ENCODE data around the gene CACNA2D3.
"Not testable (repeated sequence)": the region's sequence is repeated elsewhere in the genome, so short reads cannot be mapped to it uniquely, and the experiment has no call there.

Gene CACNA2D3

DNA sequence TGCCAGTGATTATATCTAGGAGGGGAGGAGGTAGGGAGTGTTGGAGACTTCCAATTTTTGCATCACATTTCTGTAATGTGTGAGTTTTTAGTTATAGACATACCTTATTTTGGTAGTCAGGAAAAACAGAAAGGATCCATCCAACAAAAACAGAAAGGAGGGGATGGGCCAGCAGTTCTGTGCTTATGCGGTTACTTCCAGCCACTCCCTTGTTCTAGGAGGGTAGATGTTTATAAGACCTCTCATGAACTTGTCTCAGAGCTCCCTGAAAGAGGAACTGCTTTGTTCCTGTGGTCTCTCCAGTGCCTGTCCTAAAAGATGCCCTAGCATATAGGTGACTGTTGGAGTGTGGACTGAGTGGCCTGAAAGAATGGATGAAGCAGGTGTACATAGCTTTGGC is 323.3 kb downstream of the CACNA2D3 start:
- in situ Hi-C loops (cut with HindIII; ENCODE audit: low sequenced_read_pairs) = no loop called here
- no peak for DNase-seq (ENCODE audit: low read depth, low spot score)
- TF ChIP-seq, protein P1, sequence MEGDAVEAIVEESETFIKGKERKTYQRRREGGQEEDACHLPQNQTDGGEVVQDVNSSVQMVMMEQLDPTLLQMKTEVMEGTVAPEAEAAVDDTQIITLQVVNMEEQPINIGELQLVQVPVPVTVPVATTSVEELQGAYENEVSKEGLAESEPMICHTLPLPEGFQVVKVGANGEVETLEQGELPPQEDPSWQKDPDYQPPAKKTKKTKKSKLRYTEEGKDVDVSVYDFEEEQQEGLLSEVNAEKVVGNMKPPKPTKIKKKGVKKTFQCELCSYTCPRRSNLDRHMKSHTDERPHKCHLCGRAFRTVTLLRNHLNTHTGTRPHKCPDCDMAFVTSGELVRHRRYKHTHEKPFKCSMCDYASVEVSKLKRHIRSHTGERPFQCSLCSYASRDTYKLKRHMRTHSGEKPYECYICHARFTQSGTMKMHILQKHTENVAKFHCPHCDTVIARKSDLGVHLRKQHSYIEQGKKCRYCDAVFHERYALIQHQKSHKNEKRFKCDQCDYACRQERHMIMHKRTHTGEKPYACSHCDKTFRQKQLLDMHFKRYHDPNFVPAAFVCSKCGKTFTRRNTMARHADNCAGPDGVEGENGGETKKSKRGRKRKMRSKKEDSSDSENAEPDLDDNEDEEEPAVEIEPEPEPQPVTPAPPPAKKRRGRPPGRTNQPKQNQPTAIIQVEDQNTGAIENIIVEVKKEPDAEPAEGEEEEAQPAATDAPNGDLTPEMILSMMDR (IDR thresholded peaks at IDR 0.05; ENCODE audit: low read depth, low read length) = no peak
- H3K4me3 ChIP-seq (ENCODE audit: low read depth, low read length) = no peak overlapping the region

DNA sequence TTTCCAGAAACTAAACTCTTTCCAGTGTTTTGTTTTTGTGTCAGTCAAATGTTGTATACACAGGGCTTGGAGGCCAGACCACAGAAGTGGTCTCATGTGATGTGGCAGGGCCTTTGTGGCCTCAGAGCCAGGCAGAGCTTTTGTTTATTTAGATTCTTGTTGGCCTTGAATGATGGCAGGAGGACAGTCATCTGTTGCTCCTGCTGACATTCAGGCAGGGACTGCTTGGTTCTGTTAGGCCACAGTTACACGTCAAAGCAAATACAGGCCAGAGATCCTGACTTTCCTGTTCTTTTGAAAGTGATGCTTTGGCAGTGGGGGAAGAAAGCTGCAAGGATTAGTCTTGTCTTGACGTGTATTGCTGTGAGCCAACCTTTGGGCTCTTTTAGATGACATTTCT is 325.1 kb downstream of the CACNA2D3 start:
- in situ Hi-C loops (cut with HindIII; ENCODE audit: low sequenced_read_pairs) = no loop called here
- TF ChIP-seq, protein P1 (IDR thresholded peaks at IDR 0.05; ENCODE audit: low read depth, low read length) = no peak
- H3K4me3 ChIP-seq (ENCODE audit: low read depth, low read length) = no peak overlapping the region
- no peak for DNase-seq (ENCODE audit: low read depth, low spot score)

DNA sequence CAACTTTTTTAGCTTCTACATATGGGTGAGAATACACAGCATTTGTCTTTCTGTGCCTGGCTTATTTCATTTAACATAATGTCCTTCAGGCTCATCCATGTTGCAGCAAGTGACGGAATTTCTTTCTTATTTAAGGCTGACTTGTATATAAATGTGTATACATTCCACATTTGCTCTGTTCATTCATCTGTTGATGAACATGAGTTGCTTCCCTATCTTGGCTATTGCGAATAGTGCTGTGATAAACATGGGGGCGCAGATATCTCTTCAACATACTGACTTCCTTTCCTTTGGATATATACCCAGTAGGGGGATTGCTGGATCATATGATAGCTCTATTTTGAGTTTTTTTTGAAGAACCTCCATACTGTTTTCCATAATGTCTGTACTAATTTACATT is 332.5 kb downstream of the CACNA2D3 start:
- no peak for DNase-seq (ENCODE audit: low read depth, low spot score)
- in situ Hi-C loops (cut with HindIII; ENCODE audit: low sequenced_read_pairs) = no loop called here
- TF ChIP-seq, protein P1 (IDR thresholded peaks at IDR 0.05; ENCODE audit: low read depth, low read length) = no peak
- H3K4me3 ChIP-seq (ENCODE audit: low read depth, low read length) = no peak overlapping the region

DNA sequence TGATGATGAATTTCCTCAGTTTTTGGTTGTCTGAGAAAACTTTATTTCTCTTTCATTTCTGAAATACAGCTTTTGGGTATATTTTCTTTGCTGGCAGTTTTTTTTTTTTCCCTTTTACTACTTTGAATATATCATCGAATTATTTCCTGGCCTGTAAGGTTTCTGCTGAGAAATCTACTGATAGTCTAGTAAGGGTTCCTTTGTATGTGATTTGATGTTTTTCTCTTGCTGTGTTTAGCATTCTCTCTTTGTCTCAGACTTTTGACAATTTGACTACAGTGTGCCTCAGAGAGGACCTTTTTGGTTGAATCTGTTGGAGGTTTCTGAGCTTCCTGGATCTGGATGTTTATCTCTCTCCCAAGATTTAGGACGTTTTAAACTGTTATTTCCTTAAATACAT is 336.0 kb downstream of the CACNA2D3 start:
- TF ChIP-seq, protein P1 (IDR thresholded peaks at IDR 0.05; ENCODE audit: low read depth, low read length) = no peak
- in situ Hi-C loops (cut with HindIII; ENCODE audit: low sequenced_read_pairs) = no loop called here
- H3K4me3 ChIP-seq (ENCODE audit: low read depth, low read length) = no peak overlapping the region
- DNase-seq (ENCODE audit: low read depth, low spot score) = no peak

DNA sequence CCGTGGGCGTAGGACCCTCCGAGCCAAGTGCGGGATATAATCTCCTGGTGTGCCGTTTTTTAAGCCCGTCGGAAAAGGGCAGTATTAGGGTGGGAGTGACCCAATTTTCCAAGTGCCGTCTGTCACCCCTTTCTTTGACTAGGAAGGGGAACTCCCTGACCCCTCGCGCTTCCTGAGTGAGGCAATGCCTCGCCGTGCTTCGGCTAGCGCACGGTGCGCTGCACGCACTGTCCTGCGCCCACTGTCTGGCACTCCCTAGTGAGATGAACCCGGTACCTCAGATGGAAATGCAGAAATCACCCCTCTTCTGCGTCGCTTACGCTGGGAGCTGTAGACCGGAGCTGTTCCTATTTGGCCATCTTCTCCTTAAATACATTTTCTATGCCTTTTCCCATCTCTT is 342.2 kb downstream of the CACNA2D3 start:
- in situ Hi-C loops (cut with HindIII; ENCODE audit: low sequenced_read_pairs); H3K4me3 ChIP-seq (ENCODE audit: low read depth, low read length); DNase-seq (ENCODE audit: low read depth, low spot score): not testable (repeated sequence)

DNA sequence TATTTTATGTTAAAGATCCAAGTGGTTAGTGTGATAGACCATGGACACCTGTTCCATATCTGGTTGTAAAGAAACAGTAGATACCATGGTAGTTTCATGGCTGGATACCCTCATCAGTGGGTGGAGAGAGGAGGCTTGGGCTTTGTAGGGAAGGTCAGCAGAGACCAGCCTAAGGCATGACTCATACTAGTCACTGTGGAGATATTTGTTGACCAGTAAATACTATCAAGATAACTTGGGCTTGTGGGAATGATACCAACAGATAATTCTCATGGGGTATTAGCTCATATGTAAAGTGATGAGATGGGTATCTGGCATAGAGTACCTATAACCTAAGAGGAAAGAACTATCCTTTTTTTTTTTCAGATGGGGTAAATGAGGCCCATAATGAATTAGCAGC is 354.5 kb downstream of the CACNA2D3 start:
- H3K4me3 ChIP-seq (ENCODE audit: low read depth, low read length) = no peak overlapping the region
- in situ Hi-C loops (cut with HindIII; ENCODE audit: low sequenced_read_pairs) = no loop called here
- TF ChIP-seq, protein P1 (IDR thresholded peaks at IDR 0.05; ENCODE audit: low read depth, low read length) = no peak
- no peak for DNase-seq (ENCODE audit: low read depth, low spot score)

DNA sequence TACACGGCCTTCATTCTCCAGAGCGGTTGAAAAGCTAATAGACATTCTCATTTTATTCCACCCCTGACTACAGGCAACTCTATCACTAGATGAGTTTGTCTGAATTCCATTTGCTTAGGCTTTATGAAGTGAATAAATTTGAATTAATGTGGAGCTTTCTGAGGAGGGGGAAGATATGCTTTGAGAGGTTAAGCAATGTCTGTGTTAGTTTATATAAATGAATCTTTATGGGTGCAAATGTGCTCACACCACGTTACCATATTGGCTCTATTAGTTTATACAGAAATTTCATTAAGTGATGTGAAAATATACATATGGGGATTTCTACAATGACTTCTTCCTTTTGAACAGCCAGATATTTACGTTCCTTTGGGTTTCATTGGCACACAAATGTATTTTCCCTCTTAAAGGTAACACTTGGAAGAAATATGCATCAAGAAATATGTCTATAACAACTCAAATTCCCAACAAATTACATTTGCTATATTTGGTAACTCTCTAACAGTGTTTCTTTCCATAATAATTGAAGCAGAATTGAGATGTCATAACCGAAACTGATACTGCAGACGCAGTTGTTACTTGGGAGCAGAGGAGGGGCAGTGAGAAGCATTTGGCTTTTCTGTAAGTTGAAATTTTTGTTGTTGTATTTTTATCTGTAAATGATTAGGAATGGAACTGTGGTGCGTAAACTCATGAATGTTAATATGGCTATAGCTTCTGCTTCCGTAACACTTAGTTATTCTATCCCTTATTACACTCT is 359.4 kb downstream of the CACNA2D3 start:
- H3K4me3 ChIP-seq (ENCODE audit: low read depth, low read length) = no peak overlapping the region
- TF ChIP-seq, protein P1 (IDR thresholded peaks at IDR 0.05; ENCODE audit: low read depth, low read length) = no peak
- no peak for DNase-seq (ENCODE audit: low read depth, low spot score)
- in situ Hi-C loops (cut with HindIII; ENCODE audit: low sequenced_read_pairs) = no loop called here
